ENCODE results near the gene SRRM4. TPM values are rescaled to one million over a fixed set of nuclear protein-coding genes. Genes with fewer than 3 reads are reported as not detected.

The SRRM4 gene
- total RNA-seq, 2 experiments from 2014 or later: not detected

GRCh38 chr12:119147847-119148448, 166.6 kb downstream of the SRRM4 start:
- ChIA-PET CTCF (no interaction called here), POLR2A (no interaction called here)
- Mint-ChIP-seq H3K9me3 (ENCODE audit: insufficient read depth) (no peaks in the 10 kb centered on the region), H3K4me1 (ENCODE audit: low read depth) (no peaks in the 10 kb centered on the region), H3K4me3 (no peak overlapping the region), H3K27me3 (ENCODE audit: low read depth) (no peaks in the 10 kb centered on the region), H3K36me3 (ENCODE audit: low read depth) (no peaks in the 10 kb centered on the region), H3K27ac (no peak overlapping the region)
- ATAC-seq (no peak), DNase-seq (no peak)

GRCh38 chr12:119149270-119149669, 167.9 kb downstream of the SRRM4 start:
- Mint-ChIP-seq H3K36me3 (ENCODE audit: low read depth) (no peaks in the 10 kb centered on the region), H3K27me3 (ENCODE audit: low read depth) (peaks cover 4% of the 10 kb centered on the region), H3K27ac (no peak overlapping the region), H3K4me3 (no peak overlapping the region), H3K9me3 (ENCODE audit: insufficient read depth) (no peaks in the 10 kb centered on the region), H3K4me1 (ENCODE audit: low read depth) (no peaks in the 10 kb centered on the region)
- CTCF ChIA-PET: no interaction called here
- no peak for DNase-seq
- ATAC-seq: no peak
- POLR2A ChIA-PET: no interaction called here

- H3K9me3 Mint-ChIP-seq (ENCODE audit: insufficient read depth): peaks cover 4% of the 10 kb centered on the region
- DNase-seq (no peak), ATAC-seq (no peak)
- POLR2A ChIA-PET: no interaction called here
- H3K4me1 Mint-ChIP-seq (ENCODE audit: low read depth): no peaks in the 10 kb centered on the region
- CTCF ChIA-PET: no interaction called here
- H3K4me3 Mint-ChIP-seq: no peak overlapping the region
- H3K27ac Mint-ChIP-seq: no peak overlapping the region
- peaks cover 4% of the 10 kb centered on the region for H3K27me3 Mint-ChIP-seq (ENCODE audit: low read depth)
- no peaks in the 10 kb centered on the region for H3K36me3 Mint-ChIP-seq (ENCODE audit: low read depth)
Observed at GRCh38 chr12:119151445-119152026, 170.2 kb downstream of the SRRM4 start.

- Mint-ChIP-seq H3K36me3 (ENCODE audit: low read depth) (no peaks in the 10 kb centered on the region), H3K27me3 (ENCODE audit: low read depth) (peaks cover 4% of the 10 kb centered on the region), H3K4me1 (ENCODE audit: low read depth) (no peaks in the 10 kb centered on the region), H3K27ac (no peak overlapping the region), H3K4me3 (no peak overlapping the region), H3K9me3 (ENCODE audit: insufficient read depth) (peaks cover 4% of the 10 kb centered on the region)
- CTCF ChIA-PET: no interaction called here
- DNase-seq (peak; percentile 22), ATAC-seq (no peak)
- POLR2A ChIA-PET: no interaction called here
Observed at GRCh38 chr12:119153477-119154434, 172.4 kb downstream of the SRRM4 start.

- no peak overlapping the region for H3K27ac Mint-ChIP-seq
- H3K4me3 Mint-ChIP-seq: no peak overlapping the region
- H3K27me3 Mint-ChIP-seq (ENCODE audit: low read depth): peaks cover 4% of the 10 kb centered on the region
- H3K4me1 Mint-ChIP-seq (ENCODE audit: low read depth): no peaks in the 10 kb centered on the region
- POLR2A ChIA-PET: no interaction called here
- ATAC-seq (no peak), DNase-seq (no peak)
- H3K9me3 Mint-ChIP-seq (ENCODE audit: insufficient read depth): peaks cover 4% of the 10 kb centered on the region
- CTCF ChIA-PET: no interaction called here
- no peaks in the 10 kb centered on the region for H3K36me3 Mint-ChIP-seq (ENCODE audit: low read depth)
Observed at GRCh38 chr12:119154435-119154818, 173.1 kb downstream of the SRRM4 start.

- POLR2A ChIA-PET: no interaction called here
Observed at GRCh38 chr12:119156401-119157044, 175.2 kb downstream of the SRRM4 start.

GRCh38 chr12:119157528-119157927, 176.2 kb downstream of the SRRM4 start:
- Mint-ChIP-seq H3K36me3 (ENCODE audit: low read depth) (no peaks in the 10 kb centered on the region), H3K9me3 (ENCODE audit: insufficient read depth) (peaks cover 4% of the 10 kb centered on the region), H3K4me3 (no peak overlapping the region), H3K27ac (no peak overlapping the region), H3K27me3 (ENCODE audit: low read depth) (peaks cover 4% of the 10 kb centered on the region), H3K4me1 (ENCODE audit: low read depth) (no peaks in the 10 kb centered on the region)
- ChIA-PET POLR2A (no interaction called here), CTCF (no interaction called here)
- no peak for ATAC-seq
- no peak for DNase-seq

More at GRCh38 chr12:119156401-119157044, 175.2 kb downstream of the SRRM4 start:
- no peak overlapping the region for H3K27ac Mint-ChIP-seq
- CTCF ChIA-PET: interaction anchor here (0.7 kb wide), 1 partner anchor 391 kb away, joined by 3 read pairs; no protein-coding TSS in a partner anchor
- ATAC-seq (no peak), DNase-seq (no peak)
- H3K9me3 Mint-ChIP-seq (ENCODE audit: insufficient read depth): peaks cover 4% of the 10 kb centered on the region
- H3K36me3 Mint-ChIP-seq (ENCODE audit: low read depth): no peaks in the 10 kb centered on the region
- no peak overlapping the region for H3K4me3 Mint-ChIP-seq
- H3K4me1 Mint-ChIP-seq (ENCODE audit: low read depth): no peaks in the 10 kb centered on the region
- H3K27me3 Mint-ChIP-seq (ENCODE audit: low read depth): peaks cover 4% of the 10 kb centered on the region

- ATAC-seq (no peak), DNase-seq (no peak)
- no peak overlapping the region for H3K27ac Mint-ChIP-seq
- peaks cover 4% of the 10 kb centered on the region for H3K27me3 Mint-ChIP-seq (ENCODE audit: low read depth)
- H3K4me1 Mint-ChIP-seq (ENCODE audit: low read depth): no peaks in the 10 kb centered on the region
- H3K4me3 Mint-ChIP-seq: no peak overlapping the region
- ChIA-PET CTCF (no interaction called here), POLR2A (no interaction called here)
- H3K36me3 Mint-ChIP-seq (ENCODE audit: low read depth): no peaks in the 10 kb centered on the region
- H3K9me3 Mint-ChIP-seq (ENCODE audit: insufficient read depth): peaks cover 4% of the 10 kb centered on the region
Observed at GRCh38 chr12:119157978-119158377, 176.6 kb downstream of the SRRM4 start.

- Mint-ChIP-seq H3K27ac (no peak overlapping the region), H3K36me3 (ENCODE audit: low read depth) (no peaks in the 10 kb centered on the region), H3K4me3 (no peak overlapping the region), H3K9me3 (ENCODE audit: insufficient read depth) (peaks cover 4% of the 10 kb centered on the region), H3K4me1 (ENCODE audit: low read depth) (no peaks in the 10 kb centered on the region), H3K27me3 (ENCODE audit: low read depth) (peaks cover 4% of the 10 kb centered on the region)
- ATAC-seq (no peak), DNase-seq (no peak)
- CTCF ChIA-PET: no interaction called here
- POLR2A ChIA-PET: no interaction called here
Observed at GRCh38 chr12:119158402-119158801, 177.1 kb downstream of the SRRM4 start.

GRCh38 chr12:119159844-119160243, 178.5 kb downstream of the SRRM4 start:
- DNase-seq: no peak
- Mint-ChIP-seq H3K4me3 (no peak overlapping the region), H3K9me3 (ENCODE audit: insufficient read depth) (peaks cover 4% of the 10 kb centered on the region), H3K27me3 (ENCODE audit: low read depth) (no peaks in the 10 kb centered on the region), H3K27ac (no peak overlapping the region), H3K36me3 (ENCODE audit: low read depth) (no peaks in the 10 kb centered on the region), H3K4me1 (ENCODE audit: low read depth) (no peaks in the 10 kb centered on the region)
- ChIA-PET CTCF (no interaction called here), POLR2A (no interaction called here)
- no peak for ATAC-seq

GRCh38 chr12:119167902-119168301, 186.6 kb downstream of the SRRM4 start:
- DNase-seq (no peak), ATAC-seq (no peak)
- Mint-ChIP-seq H3K27ac (no peak overlapping the region), H3K27me3 (ENCODE audit: low read depth) (no peaks in the 10 kb centered on the region), H3K9me3 (ENCODE audit: insufficient read depth) (no peaks in the 10 kb centered on the region), H3K36me3 (ENCODE audit: low read depth) (no peaks in the 10 kb centered on the region), H3K4me1 (ENCODE audit: low read depth) (no peaks in the 10 kb centered on the region), H3K4me3 (no peak overlapping the region)
- CTCF ChIA-PET: no interaction called here
- POLR2A ChIA-PET: no interaction called here

- no peaks in the 10 kb centered on the region for H3K9me3 Mint-ChIP-seq (ENCODE audit: insufficient read depth)
- CTCF ChIA-PET: no interaction called here
- H3K4me3 Mint-ChIP-seq: no peak overlapping the region
Observed at GRCh38 chr12:119168721-119169120, 187.4 kb downstream of the SRRM4 start.

More at GRCh38 chr12:119168721-119169120, 187.4 kb downstream of the SRRM4 start:
- DNase-seq (no peak), ATAC-seq (no peak)
- POLR2A ChIA-PET: no interaction called here
- Mint-ChIP-seq H3K4me1 (ENCODE audit: low read depth) (no peaks in the 10 kb centered on the region), H3K27ac (no peak overlapping the region), H3K36me3 (ENCODE audit: low read depth) (no peaks in the 10 kb centered on the region), H3K27me3 (ENCODE audit: low read depth) (no peaks in the 10 kb centered on the region)

Measured in activated CD8-positive, alpha-beta T cell treated with anti-CD3 and anti-CD28 coated beads, Interleukin-2, amount 10 ng/mL, durations not matched to agents 7 days and 5 days (primary cell).